ENCODE measurements around the gene PZP. TPM values are rescaled to one million over a fixed set of nuclear protein-coding genes. Genes with fewer than 3 reads are reported as not detected.

The PZP gene
- total and polyA plus RNA-seq, 10 of the 15 experiments (the other 5 are each of a cell fraction or from before 2014, with no cell fraction given): not detected

DNA sequence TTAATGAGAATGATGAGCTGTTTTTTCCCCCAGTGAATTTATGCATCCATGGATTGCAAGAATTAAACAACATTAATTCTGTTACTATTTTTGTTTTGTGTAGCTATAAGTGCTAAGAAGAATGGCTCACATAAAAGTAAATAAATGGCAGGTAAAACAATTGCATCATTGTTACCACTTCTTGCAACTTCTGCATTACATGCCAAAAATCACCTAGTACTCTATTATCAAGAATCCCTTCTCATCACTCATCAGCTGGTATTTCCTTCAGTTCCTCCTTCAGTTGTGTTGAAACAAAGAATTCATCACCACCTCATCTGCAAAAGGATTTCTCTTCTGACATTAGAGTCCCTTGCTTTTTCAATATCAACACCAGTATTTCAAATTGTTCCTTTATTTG is 93.2 kb downstream of the PZP start:
- Histone ChIP-seq H3K27ac (ENCODE audit: control insufficient read depth, insufficient read depth) (no peak overlapping the region), H3K9me3 (replicated peaks; ENCODE audit: control insufficient read depth, insufficient read depth, low read length) (no peaks in the 10 kb centered on the region), H4K20me1 (ENCODE audit: control insufficient read depth, insufficient read depth) (no peaks in the 10 kb centered on the region), H3K36me3 (ENCODE audit: control insufficient read depth in 2 of 2, insufficient read depth in 2 of 2, low read length in 1 of 2) (no peaks in the 10 kb centered on the region), H3K4me3 (no peak overlapping the region), H3K4me2 (ENCODE audit: control insufficient read depth, insufficient read depth) (no peak overlapping the region), H3K79me2 (ENCODE audit: control insufficient read depth, insufficient read depth, low read length) (no peaks in the 10 kb centered on the region), H3K4me1 (ENCODE audit: control insufficient read depth, insufficient read depth, low read length) (peaks cover 3% of the 10 kb centered on the region; the same call in 1 of the 2 replicates), H3K27me3 (replicated peaks in 1 of 2; ENCODE audit: control insufficient read depth in 2 of 2, insufficient read depth in 2 of 2, low read length in 1 of 2) (no peaks in the 10 kb centered on the region), H2AFZ (ENCODE audit: control insufficient read depth, low read depth, low read length) (no peak overlapping the region), H3K9ac (ENCODE audit: control insufficient read depth, insufficient read depth, low read length) (no peak overlapping the region)
- ChIA-PET POLR2A (no interaction called here), CTCF (interaction anchor here (0.7 to 1.9 kb wide), 4 partner anchors 10 to 633 kb away, joined by 3 to 4 read pairs (median 3); no protein-coding TSS in a partner anchor), SMC1A (ENCODE audit: uncharacterized antibody, unreplicated experiment) (interaction anchor here (0.6 to 1.0 kb wide), 2 partner anchors 65 to 206 kb away, joined by 3 read pairs; no protein-coding TSS in a partner anchor), RAD21 (ENCODE audit: unreplicated experiment) (no interaction called here)
- FAIRE-seq: no peak
- intact Hi-C loops (cut with micrococcal nuclease; ENCODE audit: unreplicated experiment) (no loop called here), in situ Hi-C loops (cut with MboI) (no loop called here)
- DNase-seq (ENCODE audit: low read depth, low spot score): no peak
- no peak for ATAC-seq
- no TSS peak for BruUV-seq (replicated peaks)
- TF ChIP-seq, protein P1, sequence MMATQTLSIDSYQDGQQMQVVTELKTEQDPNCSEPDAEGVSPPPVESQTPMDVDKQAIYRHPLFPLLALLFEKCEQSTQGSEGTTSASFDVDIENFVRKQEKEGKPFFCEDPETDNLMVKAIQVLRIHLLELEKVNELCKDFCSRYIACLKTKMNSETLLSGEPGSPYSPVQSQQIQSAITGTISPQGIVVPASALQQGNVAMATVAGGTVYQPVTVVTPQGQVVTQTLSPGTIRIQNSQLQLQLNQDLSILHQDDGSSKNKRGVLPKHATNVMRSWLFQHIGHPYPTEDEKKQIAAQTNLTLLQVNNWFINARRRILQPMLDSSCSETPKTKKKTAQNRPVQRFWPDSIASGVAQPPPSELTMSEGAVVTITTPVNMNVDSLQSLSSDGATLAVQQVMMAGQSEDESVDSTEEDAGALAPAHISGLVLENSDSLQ (IDR thresholded peaks at IDR 0.05): no peak
- TF ChIP-seq ZNF274 (IDR thresholded peaks at IDR 0.05; ENCODE audit: insufficient read depth, insufficient read length): no peak
- no peak for TF ChIP-seq IKZF2 (IDR thresholded peaks at IDR 0.05)
- TF ChIP-seq, protein P2, sequence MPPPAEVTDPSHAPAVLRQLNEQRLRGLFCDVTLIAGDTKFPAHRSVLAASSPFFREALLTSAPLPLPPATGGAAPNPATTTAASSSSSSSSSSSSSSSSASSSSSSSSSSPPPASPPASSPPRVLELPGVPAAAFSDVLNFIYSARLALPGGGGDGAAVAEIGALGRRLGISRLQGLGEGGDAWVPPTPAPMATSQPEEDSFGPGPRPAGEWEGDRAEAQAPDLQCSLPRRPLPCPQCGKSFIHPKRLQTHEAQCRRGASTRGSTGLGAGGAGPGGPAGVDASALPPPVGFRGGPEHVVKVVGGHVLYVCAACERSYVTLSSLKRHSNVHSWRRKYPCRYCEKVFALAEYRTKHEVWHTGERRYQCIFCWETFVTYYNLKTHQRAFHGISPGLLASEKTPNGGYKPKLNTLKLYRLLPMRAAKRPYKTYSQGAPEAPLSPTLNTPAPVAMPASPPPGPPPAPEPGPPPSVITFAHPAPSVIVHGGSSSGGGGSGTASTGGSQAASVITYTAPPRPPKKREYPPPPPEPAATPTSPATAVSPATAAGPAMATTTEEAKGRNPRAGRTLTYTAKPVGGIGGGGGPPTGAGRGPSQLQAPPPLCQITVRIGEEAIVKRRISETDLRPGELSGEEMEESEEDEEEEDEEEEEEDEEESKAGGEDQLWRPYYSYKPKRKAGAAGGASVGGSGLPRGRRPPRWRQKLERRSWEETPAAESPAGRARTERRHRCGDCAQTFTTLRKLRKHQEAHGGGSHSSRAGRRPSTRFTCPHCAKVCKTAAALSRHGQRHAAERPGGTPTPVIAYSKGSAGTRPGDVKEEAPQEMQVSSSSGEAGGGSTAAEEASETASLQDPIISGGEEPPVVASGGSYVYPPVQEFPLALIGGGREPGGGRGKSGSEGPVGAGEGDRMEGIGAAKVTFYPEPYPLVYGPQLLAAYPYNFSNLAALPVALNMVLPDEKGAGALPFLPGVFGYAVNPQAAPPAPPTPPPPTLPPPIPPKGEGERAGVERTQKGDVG (CRISPR knock-in tag; IDR thresholded peaks at IDR 0.05): no peak
- no peak for TF ChIP-seq RCOR1 (conservative IDR thresholded peaks at IDR 0.05; ENCODE audit: low read depth, low read length)
- TF ChIP-seq MXI1 (IDR thresholded peaks at IDR 0.05; ENCODE audit: low read depth, low read length): no peak
- TF ChIP-seq, protein P3, sequence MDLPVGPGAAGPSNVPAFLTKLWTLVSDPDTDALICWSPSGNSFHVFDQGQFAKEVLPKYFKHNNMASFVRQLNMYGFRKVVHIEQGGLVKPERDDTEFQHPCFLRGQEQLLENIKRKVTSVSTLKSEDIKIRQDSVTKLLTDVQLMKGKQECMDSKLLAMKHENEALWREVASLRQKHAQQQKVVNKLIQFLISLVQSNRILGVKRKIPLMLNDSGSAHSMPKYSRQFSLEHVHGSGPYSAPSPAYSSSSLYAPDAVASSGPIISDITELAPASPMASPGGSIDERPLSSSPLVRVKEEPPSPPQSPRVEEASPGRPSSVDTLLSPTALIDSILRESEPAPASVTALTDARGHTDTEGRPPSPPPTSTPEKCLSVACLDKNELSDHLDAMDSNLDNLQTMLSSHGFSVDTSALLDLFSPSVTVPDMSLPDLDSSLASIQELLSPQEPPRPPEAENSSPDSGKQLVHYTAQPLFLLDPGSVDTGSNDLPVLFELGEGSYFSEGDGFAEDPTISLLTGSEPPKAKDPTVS (IDR thresholded peaks at IDR 0.05; ENCODE audit: low read depth, low read length): no peak
- no peak for TF ChIP-seq MEF2B (IDR thresholded peaks at IDR 0.05; ENCODE audit: partially characterized antibody, poor library complexity, severe bottlenecking)
- TF ChIP-seq SUPT20H (IDR thresholded peaks at IDR 0.05; ENCODE audit: borderline replicate concordance, control insufficient read depth, low read depth, low read length): no peak
- TF ChIP-seq, protein P4, sequence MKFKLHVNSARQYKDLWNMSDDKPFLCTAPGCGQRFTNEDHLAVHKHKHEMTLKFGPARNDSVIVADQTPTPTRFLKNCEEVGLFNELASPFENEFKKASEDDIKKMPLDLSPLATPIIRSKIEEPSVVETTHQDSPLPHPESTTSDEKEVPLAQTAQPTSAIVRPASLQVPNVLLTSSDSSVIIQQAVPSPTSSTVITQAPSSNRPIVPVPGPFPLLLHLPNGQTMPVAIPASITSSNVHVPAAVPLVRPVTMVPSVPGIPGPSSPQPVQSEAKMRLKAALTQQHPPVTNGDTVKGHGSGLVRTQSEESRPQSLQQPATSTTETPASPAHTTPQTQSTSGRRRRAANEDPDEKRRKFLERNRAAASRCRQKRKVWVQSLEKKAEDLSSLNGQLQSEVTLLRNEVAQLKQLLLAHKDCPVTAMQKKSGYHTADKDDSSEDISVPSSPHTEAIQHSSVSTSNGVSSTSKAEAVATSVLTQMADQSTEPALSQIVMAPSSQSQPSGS (IDR thresholded peaks at IDR 0.05; ENCODE audit: low read length): no peak
- no peak for TF ChIP-seq NFYA (IDR thresholded peaks at IDR 0.05; ENCODE audit: borderline replicate concordance, low read depth, low read length)
- no peak for TF ChIP-seq MYC (IDR thresholded peaks at IDR 0.05; ENCODE audit: insufficient read depth, insufficient read length, insufficient replicate concordance, low read length, severe bottlenecking)
- TF ChIP-seq HDGF (IDR thresholded peaks at IDR 0.05): no peak
- no peak for TF ChIP-seq WRNIP1 (IDR thresholded peaks at IDR 0.05; ENCODE audit: borderline replicate concordance, low read depth, low read length)
- TF ChIP-seq HDAC2 (IDR thresholded peaks at IDR 0.05): no peak
- TF ChIP-seq HCFC1 (IDR thresholded peaks at IDR 0.05; ENCODE audit: low read length): no peak
- TF ChIP-seq, protein P5, sequence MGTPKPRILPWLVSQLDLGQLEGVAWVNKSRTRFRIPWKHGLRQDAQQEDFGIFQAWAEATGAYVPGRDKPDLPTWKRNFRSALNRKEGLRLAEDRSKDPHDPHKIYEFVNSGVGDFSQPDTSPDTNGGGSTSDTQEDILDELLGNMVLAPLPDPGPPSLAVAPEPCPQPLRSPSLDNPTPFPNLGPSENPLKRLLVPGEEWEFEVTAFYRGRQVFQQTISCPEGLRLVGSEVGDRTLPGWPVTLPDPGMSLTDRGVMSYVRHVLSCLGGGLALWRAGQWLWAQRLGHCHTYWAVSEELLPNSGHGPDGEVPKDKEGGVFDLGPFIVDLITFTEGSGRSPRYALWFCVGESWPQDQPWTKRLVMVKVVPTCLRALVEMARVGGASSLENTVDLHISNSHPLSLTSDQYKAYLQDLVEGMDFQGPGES (IDR thresholded peaks at IDR 0.05): no peak
